Measurements from ENCODE around the gene SPARC.

Gene SPARC

DNA sequence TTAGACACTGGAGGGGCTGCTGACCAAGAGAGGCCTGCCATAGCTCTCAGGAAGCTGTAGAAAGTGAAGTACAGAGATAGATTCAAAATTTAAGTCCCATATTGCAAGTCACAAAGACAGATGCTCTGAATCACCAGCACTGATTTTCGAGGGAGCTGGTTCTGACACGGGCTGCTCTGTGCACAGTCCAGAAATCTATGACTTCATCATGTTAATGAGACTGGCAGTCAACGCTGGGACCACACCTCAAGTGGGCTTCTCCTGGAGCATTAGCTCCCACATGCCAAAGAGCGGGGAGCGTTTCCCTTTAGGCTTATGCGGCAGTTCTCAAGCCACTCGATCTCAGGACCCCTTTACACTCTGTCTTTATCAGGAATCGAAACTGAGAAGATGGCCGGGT lies 61.4 kb downstream of the SPARC start:
- no peak for TF ChIP-seq CTCF (IDR thresholded peaks at IDR 0.05; ENCODE audit: insufficient read depth, low read depth, low read length, missing control alignments)
- no peak overlapping the region for H3K4me3 ChIP-seq (ENCODE audit: low read depth, low read length)
- no peak for DNase-seq (ENCODE audit: low read depth)

DNA sequence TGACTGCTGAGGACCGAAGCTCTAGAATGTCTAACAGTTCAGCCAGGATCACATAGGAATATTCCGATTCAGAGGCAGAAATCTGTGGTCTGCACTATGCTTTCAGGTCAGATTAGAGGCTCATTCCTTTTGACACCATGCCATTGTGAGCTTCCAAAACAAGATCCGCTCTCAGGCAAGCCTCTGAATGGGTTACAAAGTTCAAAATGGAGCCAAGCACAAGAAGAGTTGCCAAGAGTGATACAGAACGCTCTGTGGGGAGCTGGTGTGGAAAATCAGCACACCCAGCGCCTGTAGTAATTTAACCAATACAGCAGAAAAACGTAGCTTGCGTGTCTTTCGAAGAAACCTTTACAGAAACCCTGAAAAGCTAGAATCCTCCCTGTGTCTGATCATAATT lies 62.2 kb downstream of the SPARC start:
- no peak for DNase-seq (ENCODE audit: low read depth)
- no peak for TF ChIP-seq CTCF (IDR thresholded peaks at IDR 0.05; ENCODE audit: insufficient read depth, low read depth, low read length, missing control alignments)
- H3K4me3 ChIP-seq (ENCODE audit: low read depth, low read length): no peak overlapping the region

DNA sequence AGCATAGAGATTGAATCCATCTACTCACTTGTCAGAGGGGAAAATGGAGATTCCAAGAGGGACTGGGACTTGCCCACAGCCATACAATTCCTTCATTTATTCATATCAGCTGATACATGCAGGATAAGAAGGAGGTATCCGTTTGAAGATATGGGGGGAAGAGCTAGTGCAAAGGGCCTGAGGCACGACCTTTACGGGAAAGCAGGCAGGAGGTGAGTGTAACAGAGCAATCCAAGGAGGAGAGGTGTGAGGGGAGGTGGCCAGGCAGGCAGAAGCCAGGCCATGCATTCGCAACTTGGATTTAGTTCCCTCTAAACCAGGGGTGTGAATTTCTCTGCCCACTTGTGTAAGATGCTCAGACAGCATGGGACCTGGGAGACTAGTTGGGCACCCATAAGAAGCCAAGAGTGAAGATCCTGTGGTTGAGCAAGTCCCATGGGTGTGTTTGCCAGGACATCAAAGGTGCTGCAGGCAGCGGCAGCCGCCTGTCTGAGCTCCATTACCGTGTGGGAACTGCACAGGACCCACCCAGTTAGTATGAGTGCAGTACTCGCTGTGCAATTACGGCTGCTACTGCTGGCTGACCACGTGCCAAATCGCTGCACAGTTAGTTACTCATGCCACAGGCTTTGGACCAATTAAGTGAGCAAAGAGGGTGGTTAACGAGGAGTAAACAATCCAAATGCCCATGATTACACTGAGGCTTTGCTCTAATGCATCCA lies 64.2 kb downstream of the SPARC start:
- DNase-seq (ENCODE audit: low read depth): no peak
- H3K4me3 ChIP-seq (ENCODE audit: low read depth, low read length): no peak overlapping the region
- TF ChIP-seq CTCF (IDR thresholded peaks at IDR 0.05; ENCODE audit: insufficient read depth, low read depth, low read length, missing control alignments): no peak

DNA sequence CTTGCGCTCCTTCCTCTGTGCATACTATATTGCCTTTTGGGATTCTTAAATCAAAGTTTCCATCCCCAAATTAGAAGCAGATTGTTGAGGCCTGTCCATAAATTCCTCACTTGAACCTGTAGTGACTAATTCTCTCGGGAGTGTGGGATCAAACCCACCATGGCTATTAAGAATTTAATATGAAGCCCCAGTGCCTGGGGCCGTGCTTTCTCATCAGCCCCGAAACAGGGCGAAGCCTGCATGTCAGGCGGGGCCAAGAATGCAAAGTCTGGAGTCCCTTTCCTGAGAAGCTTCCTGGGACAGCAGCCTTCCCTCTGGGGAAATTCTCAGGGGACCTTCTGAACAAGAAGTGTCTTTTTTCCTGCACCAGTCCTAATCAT lies 66.3 kb downstream of the SPARC start:
- no peak for TF ChIP-seq CTCF (IDR thresholded peaks at IDR 0.05; ENCODE audit: insufficient read depth, low read depth, low read length, missing control alignments)

GRCh38 chr5:151619812-151620460 lies 66.8 kb downstream of the SPARC start:
- TF ChIP-seq CTCF (IDR thresholded peaks at IDR 0.05; ENCODE audit: insufficient read depth, low read depth, low read length, missing control alignments): no peak
- no peak overlapping the region for H3K4me3 ChIP-seq (ENCODE audit: low read depth, low read length)
- DNase-seq (ENCODE audit: low read depth): no peak

More for the DNA sequence above, 66.3 kb downstream of the SPARC start:
- no peak for DNase-seq (ENCODE audit: low read depth)
- no peak overlapping the region for H3K4me3 ChIP-seq (ENCODE audit: low read depth, low read length)

DNA sequence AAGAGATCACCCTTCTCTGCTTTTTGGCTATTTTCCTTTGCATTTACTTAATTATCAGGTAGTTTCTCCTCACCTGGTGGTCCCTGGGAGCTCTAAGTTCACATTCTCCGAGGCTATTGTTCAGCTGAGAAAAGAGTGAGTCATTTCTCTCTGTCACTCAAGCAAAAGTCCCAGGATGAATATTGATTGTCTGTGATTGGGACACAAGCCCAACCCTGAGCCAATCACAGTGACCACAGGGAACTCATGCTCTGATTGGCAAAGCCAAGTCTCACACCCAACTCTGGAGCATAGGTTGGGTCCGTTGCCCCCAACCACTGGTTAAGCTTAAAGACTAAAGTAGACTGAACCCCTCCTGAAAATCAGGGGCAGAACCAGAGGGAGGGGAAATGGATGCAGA lies 67.8 kb downstream of the SPARC start:
- no peak for TF ChIP-seq CTCF (IDR thresholded peaks at IDR 0.05; ENCODE audit: insufficient read depth, low read depth, low read length, missing control alignments)
- no peak overlapping the region for H3K4me3 ChIP-seq (ENCODE audit: low read depth, low read length)
- no peak for DNase-seq (ENCODE audit: low read depth)
